ENCODE data around the gene WEE2.

DNA sequence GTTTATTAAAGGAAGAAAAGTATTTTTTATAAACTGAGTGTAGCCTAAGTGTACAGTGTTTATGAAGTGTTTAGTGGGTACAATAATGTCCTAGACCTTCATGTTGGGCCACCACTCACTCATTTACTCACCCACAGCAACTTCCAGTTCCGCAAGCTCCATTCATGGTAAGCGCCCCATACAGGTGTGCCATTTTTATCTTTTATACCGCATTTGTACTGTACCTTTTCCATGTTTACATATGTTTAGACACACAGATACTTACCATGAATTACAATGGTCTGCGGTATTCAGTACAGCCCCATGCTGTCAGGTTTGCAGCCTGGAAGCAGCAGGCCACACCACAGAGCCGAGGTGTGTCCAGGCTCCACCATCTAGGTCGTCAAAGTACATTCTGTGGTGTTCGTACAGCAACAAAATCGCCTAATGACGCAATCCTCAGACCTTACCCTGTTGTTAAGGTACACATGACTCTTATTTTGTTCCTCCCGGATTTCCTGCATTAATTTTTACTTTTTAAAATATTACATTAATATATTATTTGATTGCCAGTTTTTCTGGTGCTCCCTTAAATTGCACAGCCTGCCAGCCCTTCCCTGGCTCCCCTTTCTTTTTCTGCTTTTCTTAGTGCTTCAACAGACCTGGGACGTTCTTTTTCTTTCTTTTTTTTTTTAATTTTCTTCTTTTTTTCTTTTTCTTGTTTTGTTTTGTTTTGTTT is 29.1 kb downstream of the WEE2 start:
- TF ChIP-seq CTCF (IDR thresholded peaks at IDR 0.05; ENCODE audit: low read length) (no peak; the same call in 1 of the 2 replicates), EZH2 (IDR thresholded peaks at IDR 0.05; ENCODE audit: borderline replicate concordance, low read length) (no peak)

Measured in OCI-LY1 (cell line).